CD4-positive, alpha-beta T cell treated with Interleukin-10 for 1 hour (primary cell): ENCODE measurements around the gene LSM7.

ENCODE experiments used
- DNase-seq: peaks from one replicate; pipeline ENCODE4 v3.0.0-alpha.2; 2020

The LSM7 gene

GRCh38 chr19:2336528-2337328 is 8.3 kb upstream of the LSM7 start:
- DNase-seq, result no peak

DNA sequence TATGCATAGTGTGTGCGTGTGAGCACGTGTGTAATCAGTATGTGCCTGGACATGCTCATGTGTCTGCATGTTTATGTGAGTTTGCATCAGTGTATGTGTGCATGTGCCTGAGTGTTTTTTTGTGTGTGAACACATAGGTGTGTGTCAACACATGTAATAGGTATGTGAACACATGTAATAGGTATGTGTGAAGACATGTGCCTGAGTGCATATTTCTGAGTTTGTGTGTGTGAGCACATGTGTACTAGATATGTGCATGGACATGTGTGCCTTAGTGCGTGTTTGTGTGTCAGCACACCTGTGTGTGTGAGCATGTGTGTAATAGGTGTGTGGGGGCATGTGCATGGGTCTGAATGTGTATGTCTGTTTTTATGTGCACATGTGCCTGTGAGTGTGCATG is 7.5 kb upstream of the LSM7 start:
- no peak for DNase-seq

DNA sequence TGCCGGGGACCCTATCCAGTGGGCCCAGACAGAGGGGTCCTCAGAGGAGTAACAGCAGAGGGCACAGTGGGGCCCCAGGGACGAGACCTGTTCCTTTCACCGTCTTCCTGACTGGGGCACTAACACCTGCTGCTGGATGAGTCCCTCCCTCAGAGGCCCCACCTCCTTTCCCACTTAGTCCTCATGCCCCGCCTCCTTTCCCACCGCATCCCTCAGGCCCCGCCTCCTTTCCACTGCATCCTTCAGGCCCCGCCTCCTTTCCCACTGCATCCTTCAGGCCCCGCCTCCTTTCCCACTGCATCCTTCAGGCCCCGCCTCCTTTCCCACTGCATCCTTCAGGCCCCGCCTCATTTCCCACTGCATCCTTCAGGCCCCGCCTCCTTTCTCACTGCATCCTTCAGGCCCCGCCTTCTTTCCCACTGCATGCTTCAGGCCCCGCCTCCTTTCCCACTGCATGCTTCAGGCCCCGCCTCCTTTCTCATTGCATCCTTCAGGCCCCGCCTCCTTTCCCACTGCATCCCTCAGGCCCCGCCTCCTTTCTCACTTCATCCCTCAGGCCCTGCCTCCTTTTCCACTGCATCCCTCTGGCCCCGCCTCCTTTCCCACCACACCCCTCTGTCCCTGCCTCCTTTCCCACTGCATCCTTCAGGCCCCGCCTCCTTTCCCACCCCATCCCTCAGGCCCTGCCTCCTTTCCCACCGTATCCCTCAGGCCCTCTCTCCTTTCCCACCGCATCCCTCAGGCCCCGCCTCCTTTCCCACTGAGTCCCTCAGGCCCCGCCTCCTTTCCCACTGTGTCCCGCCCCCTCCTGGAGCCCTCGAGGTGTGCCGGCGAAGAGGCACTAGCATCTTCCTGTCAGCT is 6.8 kb upstream of the LSM7 start:
- DNase-seq, result no peak

GRCh38 chr19:2334426-2334825 is 6.0 kb upstream of the LSM7 start:
- no peak for DNase-seq

DNA sequence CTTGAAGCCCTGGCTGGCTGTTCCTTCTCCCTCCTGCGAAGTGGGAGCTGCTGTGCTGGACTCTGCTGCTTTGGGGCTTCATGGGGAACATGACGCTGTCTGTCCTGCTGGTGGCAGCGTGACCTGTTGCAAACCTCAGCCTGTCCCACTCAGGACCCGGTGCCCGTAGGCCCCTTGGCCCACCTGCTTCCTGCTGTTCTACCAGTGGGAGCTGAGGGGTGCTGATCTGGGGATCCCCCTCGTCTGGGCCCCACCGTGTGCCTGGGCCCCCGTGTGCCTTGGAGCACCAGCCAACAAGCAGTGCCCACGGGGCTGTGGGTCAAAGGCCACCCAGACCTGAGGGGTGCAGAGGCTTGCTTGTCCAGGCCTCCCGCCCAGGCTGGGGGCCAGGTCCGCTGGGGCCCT is 5.4 kb upstream of the LSM7 start:
- DNase-seq, result no peak

DNA sequence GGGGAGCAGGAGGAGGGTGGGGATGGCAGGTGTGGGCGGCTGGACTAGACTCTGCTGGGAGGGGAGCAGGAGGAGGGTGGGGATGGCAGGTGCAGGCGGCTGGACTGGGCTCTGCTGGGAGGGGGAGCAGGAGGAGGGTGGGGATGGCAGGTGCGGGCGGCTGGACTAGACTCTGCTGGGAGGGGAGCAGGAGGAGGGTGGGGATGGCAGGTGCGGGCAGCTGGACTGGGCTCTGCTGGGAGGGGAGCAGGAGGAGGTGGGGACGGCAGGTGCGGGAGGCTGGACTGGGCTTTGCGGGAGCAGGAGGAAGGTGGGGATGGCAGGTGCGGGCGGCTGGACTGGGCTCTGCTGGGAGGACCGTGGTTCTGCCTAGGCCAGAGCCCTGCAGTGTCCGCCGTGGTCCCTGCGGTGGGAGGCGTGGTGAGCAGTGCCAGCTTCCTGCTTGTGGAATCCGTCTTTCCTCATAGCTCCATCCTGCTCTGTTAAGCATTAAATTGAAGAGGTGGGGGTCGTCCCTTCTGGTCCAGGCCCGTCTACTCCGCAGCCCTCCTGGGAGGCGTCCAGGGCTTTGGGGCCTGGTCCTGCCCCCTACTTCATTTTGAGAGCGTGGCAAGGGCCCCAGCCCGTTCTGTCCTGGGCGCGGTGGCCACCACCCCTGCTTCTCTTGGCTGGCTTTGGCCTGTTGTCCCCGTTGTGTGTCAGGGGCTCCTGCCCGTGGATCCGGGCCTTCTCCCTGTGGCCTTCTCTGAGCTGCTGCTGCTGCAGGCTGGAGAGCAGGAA is 4.8 kb upstream of the LSM7 start:
- no peak for DNase-seq

GRCh38 chr19:2332341-2333026 is 4.1 kb upstream of the LSM7 start:
- DNase-seq, result peak; percentile 42

- DNase-seq, result no peak
Observed at GRCh38 chr19:2331601-2332246, 3.3 kb upstream of the LSM7 start.

- DNase-seq, result no peak
Observed at GRCh38 chr19:2330632-2331284, 2.4 kb upstream of the LSM7 start.

GRCh38 chr19:2330255-2330631 is 1.9 kb upstream of the LSM7 start:
- DNase-seq, result no peak

DNA sequence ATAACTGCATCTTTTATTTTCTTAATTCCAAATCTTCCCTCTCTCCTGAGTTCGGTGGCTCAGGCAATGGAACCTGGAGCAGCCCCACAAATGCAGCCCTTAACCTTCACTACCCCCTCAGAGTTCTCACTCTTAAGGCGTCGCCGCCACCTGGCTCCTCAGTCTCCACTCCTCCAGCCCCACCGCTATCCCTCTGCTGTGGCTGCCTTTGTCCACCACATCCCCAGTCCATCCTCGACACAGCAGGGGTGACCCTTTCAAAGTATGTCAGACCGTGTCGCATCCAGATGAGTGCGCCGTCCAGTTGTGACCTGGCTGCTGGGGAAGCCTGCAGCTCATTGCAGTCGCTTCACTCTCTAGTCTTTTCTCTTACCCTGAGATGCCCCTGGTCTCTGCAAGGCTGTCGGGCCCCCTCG is 1.1 kb upstream of the LSM7 start:
- DNase-seq, result no peak

DNA sequence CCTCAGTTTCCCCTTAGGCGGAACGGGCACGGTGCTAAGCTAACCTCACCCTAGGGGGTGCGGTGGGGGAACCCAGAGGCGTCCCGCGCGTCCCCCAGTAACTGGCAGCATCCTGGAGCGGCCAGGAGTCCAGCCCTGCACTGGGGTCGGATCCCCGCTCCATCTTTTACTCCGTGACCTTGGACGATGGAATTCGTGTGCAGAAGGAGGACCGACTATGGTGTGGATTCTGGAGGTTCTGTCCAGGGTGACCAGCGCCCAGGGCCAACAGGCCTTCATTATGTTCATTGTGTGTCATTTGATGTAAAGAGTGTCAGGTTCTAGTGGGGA is 728 bp upstream of the LSM7 start:
- DNase-seq, result no peak

GRCh38 chr19:2327773-2328400 is 499 bp downstream of the LSM7 start:
- peak; percentile 80 for DNase-seq

DNA sequence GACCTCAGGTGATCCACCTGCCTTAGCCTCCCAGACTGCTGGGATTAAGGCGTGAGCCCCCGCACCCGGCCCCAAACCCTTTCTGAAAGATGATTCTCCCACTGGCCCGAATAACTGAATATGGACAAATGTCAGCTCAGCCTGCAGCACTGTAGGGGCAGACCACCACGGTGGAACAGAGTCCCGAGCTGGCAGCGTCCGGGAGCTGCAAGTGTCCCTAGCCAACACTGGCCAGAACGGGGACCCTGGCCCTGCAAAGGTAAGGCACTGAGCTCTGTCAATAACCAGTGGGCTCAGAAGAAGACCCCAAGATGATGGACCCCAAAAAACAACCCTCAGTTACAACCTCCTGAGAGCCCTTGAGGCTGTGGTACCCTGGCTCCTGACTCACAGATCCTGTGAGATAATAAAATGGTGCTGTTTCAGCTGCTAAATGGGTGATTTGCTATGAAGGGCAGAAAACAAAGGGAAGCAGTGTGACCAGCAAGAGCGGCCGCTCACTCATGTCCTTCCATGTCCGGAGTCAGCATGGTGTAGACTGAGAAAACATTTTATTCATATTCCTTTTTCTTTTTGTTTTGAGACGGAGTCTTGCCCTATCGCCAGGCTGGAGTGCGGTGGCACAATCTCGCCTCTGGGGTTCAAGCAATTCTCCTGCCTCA is 1.6 kb downstream of the LSM7 start:
- no peak for DNase-seq

GRCh38 chr19:2325281-2326046 is 2.9 kb downstream of the LSM7 start:
- DNase-seq, result no peak

DNA sequence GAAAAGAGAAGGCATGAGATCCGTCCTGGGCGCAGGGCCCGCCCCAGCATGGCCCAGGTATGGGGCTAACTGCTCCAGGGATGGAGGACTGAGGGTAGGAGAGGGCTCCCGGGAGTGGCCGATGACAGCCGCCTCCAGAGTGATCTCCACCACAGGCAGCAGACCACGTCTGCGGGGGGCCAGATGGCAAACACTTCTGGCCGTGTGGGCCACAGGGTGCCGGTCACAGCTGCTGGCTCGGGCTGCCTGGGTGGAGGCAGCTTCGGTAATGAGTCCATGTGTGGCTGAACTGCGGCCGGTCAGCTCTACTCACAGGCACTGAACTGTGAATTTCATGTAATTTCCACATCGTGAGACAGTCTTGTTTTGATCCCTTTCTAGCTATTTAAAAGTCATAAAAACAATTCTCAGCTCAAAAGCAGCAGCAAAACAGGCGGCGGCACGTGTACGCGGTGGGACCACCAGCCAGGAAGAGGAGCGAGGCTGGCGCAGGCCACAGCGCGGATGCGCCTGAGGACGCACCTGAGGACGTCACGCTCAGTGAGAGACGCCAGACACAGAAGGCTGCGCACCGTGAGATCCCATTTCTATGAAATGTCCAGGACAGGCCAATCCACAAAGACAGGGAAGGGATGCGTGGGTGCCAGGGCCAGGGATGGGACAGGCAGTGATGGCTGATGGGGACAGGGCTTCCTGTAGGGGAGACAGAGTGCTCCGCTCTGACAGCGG is 4.0 kb downstream of the LSM7 start:
- DNase-seq, result no peak

GRCh38 chr19:2323707-2324106 is 4.7 kb downstream of the LSM7 start:
- no peak for DNase-seq

DNA sequence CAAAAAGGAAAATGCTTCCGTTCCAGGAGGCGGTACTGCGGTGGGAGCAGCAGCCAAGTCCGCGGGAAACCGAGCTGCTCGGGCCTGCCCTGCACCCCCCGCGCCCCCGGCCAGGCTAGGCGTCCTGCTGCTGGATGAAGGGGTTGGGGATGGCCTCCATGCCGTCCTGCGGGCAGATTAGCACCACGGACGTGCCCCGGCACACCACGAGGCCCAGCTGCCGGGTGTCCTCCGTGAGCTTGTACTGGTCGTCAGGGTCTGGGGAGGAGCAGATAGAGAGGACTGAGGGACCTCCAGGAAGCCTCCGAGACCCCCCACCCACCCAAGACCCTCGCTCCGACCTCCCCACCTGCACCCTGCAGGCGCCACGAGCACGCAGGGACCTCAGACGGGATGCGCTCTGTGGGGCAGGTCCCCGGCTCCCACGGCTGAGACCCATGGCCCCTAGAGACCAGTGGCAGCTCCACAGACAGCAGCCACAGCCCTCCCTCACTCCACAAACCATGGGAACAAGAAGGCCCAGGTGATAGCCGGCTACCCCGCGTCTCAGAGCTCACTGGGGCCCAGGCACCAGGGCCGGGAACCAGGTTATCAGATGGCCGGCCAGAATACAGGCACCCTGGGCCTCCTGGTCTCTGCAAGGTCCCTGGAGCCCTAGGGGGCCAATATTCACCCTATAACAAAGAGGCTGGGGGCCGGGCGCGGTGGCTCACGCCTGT is 6.7 kb downstream of the LSM7 start:
- DNase-seq, result no peak

DNA sequence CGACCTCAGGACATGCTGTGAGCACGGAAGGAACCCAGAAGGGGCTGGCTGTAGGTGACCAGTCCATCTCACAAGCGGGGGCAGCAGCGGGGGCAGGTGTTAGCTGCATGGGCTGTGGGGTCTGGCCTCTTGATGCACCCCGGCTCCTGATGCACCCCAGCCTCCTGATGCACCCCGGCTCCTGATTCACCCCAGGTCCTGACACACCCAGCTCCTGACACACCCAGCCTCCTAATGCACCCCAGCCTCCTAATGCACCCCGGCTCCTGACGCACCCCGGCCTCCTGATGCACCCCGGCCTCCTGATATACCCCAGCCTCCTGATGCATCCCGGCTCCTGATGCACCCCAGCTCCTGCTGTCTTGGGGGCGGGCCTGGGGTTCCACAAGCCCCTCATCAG is 7.4 kb downstream of the LSM7 start:
- no peak for DNase-seq
